Kidney (tissue), 14 donors: ENCODE results near the gene ADCY2. TPM values are rescaled to one million over a fixed set of nuclear protein-coding genes. Genes with fewer than 3 reads are reported as not detected.

Source experiments
- DNase-seq, 5 donors: peaks; one replicate each; pipeline ENCODE4 v3.0.0-alpha.2; 2013 to 2020
- FAIRE-seq: peaks from 2 replicates; lab custom pipeline; 2012; peaks lifted over from hg19 to GRCh38; lab: Jason Lieb, UNC
- H3K27ac ChIP-seq, 2 donors: one replicate each; pipeline ENCODE4 v1.7.0; 2013; ENCODE audit warnings: low read depth in 2 of 2, low read length in 2 of 2, inconsistent platforms in 1 of 2
- H3K27me3 ChIP-seq: one replicate; pipeline ENCODE4 v1.7.1; 2013; ENCODE audit warnings: low read length, inconsistent platforms; ENCODE audit not compliant: control insufficient read depth, insufficient read depth
- H3K36me3 ChIP-seq, 3 donors: one replicate each; pipeline versions ENCODE4 v1.7.0 to v1.7.1; 2013; ENCODE audit warnings: low read length in 3 of 3, control low read depth in 1 of 3, inconsistent platforms in 1 of 3; ENCODE audit not compliant: insufficient read depth in 3 of 3, control insufficient read depth in 2 of 3
- H3K4me1 ChIP-seq, 3 donors: one replicate each; pipeline versions ENCODE4 v1.7.0 to v1.7.1; 2013; ENCODE audit warnings: low read length in 3 of 3, inconsistent platforms in 1 of 3, low read depth in 1 of 3; ENCODE audit not compliant: control insufficient read depth in 2 of 3, insufficient read depth in 2 of 3
- H3K4me3 ChIP-seq, 3 donors: one replicate each; pipeline versions ENCODE4 v1.7.0 to v1.8.1; 2013; ENCODE audit warnings: low read length in 3 of 3, control low read depth in 1 of 3, inconsistent platforms in 1 of 3
- H3K9ac ChIP-seq, 3 donors: one replicate each; pipeline versions ENCODE4 v1.7.0 to v1.7.1; 2013; ENCODE audit warnings: low read length in 3 of 3, control low read depth in 1 of 3, inconsistent platforms in 1 of 3
- H3K9me3 ChIP-seq, 3 donors: one replicate each; pipeline versions ENCODE4 v1.7.0 to v1.7.1; 2013; ENCODE audit warnings: low read length in 3 of 3, control low read depth in 1 of 3, inconsistent platforms in 1 of 3; ENCODE audit not compliant: control insufficient read depth in 2 of 3, insufficient read depth in 1 of 3
- intact Hi-C: fragments of 100-400 bp; cut with DNase I; formaldehyde crosslinking; loops from one replicate; pipeline ENCODE4 v1.11.1; 2022
- polyA plus RNA-seq: library from polyadenylated mRNA; stranded (reverse); fragments of 350-450 nt; fragmentation: Illumina TruSeq; extraction: RNeasy Lipid Tissue Mini Kit (QIAGEN cat#74804); gene quantifications from one replicate; pipeline ENCODE4 v1.2.3, GENCODE V29; 2014; ENCODE audit warnings: low read depth, low replicate concordance; ENCODE audit not compliant: insufficient read depth
- total RNA-seq: library from RNA; stranded (reverse); fragmentation: NEBNext Ultra II Directional; extraction: Animal tissue kit (Norgen Biotek cat#: 25700); gene quantifications from one replicate; pipeline ENCODE4 v1.2.1, GENCODE V29; 2021
- TF ChIP-seq, protein P1 (sequence below): IDR thresholded peaks from 3 replicates; pipeline ENCODE4 v1.5.1; 2012; ENCODE audit warnings: mild to moderate bottlenecking, moderate library complexity, borderline replicate concordance; ENCODE audit not compliant: insufficient read depth; ENCODE audit errors: extremely low read depth
- donor health status: control.
- donor health status: control.
- donor health status: control.
- donor health status: control.
- donor health status: control.
- donor health status: DM: yes; HTN: yes; CAD: no.
- donor health status: Normal renal cell carcinoma (clear cell type).

Gene ADCY2
- total and polyA plus RNA-seq, 2 donors from 2014 or later: 0.17 to 2.2 TPM

DNA sequence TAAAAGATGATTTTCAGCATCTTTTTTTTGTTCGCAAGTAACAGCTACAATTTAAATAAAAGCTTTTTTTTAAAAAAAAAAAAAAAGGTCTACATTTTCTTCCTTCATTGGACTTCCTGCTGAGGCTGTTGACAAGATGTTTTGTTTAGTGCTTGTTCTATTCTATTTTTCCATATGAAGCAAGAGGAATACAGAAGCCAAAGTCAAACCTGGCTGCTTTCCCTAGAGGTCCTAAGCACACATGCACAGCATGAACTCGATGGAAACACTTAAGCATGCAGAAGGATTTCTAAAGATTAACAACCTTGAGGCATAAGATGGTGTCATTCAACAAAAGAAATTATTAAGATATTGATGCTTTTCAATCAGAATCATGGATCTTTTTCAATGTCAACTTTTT lies 105.1 kb downstream of the ADCY2 start:
- FAIRE-seq: no peak
- Histone ChIP-seq H3K36me3 (no peaks in the 10 kb centered on the region), H3K4me3 (no peak overlapping the region), H3K4me1 (no peaks in the 10 kb centered on the region), H3K27ac (no peak overlapping the region), H3K9ac (no peak overlapping the region), H3K9me3 (no peaks in the 10 kb centered on the region), H3K27me3 (no peaks in the 10 kb centered on the region)
- DNase-seq: peak in 1 of 5 donors; percentile 5
- TF ChIP-seq, protein P1, sequence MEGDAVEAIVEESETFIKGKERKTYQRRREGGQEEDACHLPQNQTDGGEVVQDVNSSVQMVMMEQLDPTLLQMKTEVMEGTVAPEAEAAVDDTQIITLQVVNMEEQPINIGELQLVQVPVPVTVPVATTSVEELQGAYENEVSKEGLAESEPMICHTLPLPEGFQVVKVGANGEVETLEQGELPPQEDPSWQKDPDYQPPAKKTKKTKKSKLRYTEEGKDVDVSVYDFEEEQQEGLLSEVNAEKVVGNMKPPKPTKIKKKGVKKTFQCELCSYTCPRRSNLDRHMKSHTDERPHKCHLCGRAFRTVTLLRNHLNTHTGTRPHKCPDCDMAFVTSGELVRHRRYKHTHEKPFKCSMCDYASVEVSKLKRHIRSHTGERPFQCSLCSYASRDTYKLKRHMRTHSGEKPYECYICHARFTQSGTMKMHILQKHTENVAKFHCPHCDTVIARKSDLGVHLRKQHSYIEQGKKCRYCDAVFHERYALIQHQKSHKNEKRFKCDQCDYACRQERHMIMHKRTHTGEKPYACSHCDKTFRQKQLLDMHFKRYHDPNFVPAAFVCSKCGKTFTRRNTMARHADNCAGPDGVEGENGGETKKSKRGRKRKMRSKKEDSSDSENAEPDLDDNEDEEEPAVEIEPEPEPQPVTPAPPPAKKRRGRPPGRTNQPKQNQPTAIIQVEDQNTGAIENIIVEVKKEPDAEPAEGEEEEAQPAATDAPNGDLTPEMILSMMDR: no peak
- intact Hi-C loops: no loop called here

DNA sequence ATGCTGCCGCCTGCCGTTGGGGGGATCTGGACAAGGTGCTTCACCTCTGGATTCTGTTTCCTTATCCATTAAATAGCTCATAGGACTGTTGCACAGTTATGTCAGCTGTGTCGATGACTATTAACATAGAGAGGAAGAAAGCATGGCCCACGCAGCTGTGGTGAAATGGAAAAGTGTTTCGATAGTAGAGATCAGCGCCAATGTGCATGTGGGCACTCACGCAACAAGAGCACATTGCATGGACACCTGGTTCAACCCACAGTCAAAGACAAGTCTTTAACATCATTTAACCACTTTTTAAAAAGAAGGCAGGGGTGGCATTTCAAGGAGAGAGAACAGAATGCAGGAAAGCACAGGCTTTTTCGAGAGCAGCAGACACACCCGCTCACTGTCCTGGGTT lies 107.6 kb downstream of the ADCY2 start:
- Histone ChIP-seq H3K4me1 (no peaks in the 10 kb centered on the region), H3K9me3 (no peaks in the 10 kb centered on the region), H3K9ac (no peak overlapping the region), H3K4me3 (no peak overlapping the region), H3K27me3 (no peaks in the 10 kb centered on the region), H3K27ac (no peak overlapping the region), H3K36me3 (no peaks in the 10 kb centered on the region)
- no peak for DNase-seq
- FAIRE-seq: no peak
- intact Hi-C loops: no loop called here
- TF ChIP-seq, protein P1: no peak

DNA sequence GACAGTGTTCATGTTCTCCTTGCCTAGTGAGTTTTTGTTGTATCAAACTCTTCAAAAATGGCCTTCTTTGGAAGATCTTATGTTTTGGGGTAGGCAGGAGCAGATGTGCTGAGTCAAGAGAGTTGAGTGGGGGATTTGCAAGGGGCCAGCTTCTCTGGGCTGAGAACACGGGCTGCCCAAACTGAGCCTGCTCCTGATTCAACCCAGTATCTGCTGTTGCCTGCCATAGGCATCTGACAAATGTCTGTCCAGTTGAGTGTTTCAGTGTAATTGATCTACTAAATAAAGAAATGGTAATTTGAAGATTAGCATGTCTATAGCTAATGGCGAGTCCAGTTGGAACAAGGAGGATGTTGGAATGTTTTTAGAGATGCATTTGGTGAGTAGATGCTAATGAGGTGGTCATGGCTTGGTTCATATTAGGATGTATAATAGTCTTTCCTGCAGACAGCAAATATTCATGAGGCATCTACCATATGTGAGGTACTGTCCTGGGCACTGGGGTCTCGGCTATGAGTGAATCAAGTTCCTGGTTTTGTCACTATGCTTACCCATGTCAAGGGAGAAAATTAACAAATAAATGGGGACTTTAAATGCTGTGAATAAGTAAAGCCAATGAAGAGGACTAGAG lies 119.5 kb downstream of the ADCY2 start:
- Histone ChIP-seq H3K36me3 (no peaks in the 10 kb centered on the region), H3K9me3 (no peaks in the 10 kb centered on the region), H3K27ac (no peak overlapping the region), H3K4me3 (no peak overlapping the region), H3K4me1 (no peaks in the 10 kb centered on the region), H3K27me3 (no peaks in the 10 kb centered on the region), H3K9ac (no peak overlapping the region)
- no peak for DNase-seq
- FAIRE-seq: no peak
- intact Hi-C loops: no loop called here
- TF ChIP-seq, protein P1: no peak

DNA sequence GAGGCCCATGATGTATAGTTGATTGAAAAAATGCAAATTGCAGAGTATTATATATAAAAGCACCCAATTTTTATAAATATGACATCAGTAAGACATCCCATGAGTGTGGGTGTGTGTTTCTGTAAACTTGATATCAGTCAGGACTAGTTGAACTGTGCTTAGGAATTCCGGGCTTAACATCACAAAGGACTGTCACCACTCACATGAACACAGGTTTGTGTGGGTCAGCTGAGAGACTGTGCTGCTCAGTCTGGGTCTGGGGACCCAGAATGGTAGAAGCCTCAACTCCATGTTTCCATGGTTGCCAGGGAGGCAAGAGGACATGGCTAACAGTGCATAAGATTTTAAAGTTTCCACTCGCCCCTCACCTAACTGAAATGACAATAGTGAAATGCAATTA lies 120.3 kb downstream of the ADCY2 start:
- Histone ChIP-seq H3K36me3 (no peaks in the 10 kb centered on the region), H3K4me3 (no peak overlapping the region), H3K27ac (no peak overlapping the region), H3K9me3 (no peaks in the 10 kb centered on the region), H3K27me3 (no peaks in the 10 kb centered on the region), H3K4me1 (no peaks in the 10 kb centered on the region), H3K9ac (no peak overlapping the region)
- TF ChIP-seq, protein P1: no peak
- intact Hi-C loops: no loop called here
- FAIRE-seq (no peak), DNase-seq (no peak)
